ENCODE measurements around the gene TASP1. TPM values are rescaled to one million over a fixed set of nuclear protein-coding genes. Genes with fewer than 3 reads are reported as not detected.
"Not testable (repeated sequence)": the region's sequence is repeated elsewhere in the genome, so short reads cannot be mapped to it uniquely, and the experiment has no call there.

TASP1 gene
- total RNA-seq, 1 experiment from 2014 or later: 5.6 TPM

GRCh38 chr20:13401596-13401995 lies 237.1 kb downstream of the TASP1 start:
- DNase-seq (ENCODE audit: low read depth): peak; percentile 14

- no peak for DNase-seq (ENCODE audit: low read depth)
Observed at GRCh38 chr20:13400453-13400852, 238.3 kb downstream of the TASP1 start.

- peak; percentile 37 for DNase-seq (ENCODE audit: low read depth)
Observed at GRCh38 chr20:13397300-13397724, 241.4 kb downstream of the TASP1 start.

GRCh38 chr20:13396826-13397225 lies 241.9 kb downstream of the TASP1 start:
- no peak for DNase-seq (ENCODE audit: low read depth)

GRCh38 chr20:13396022-13396421 lies 242.7 kb downstream of the TASP1 start:
- peak; percentile 46 for DNase-seq (ENCODE audit: low read depth)

- no peak for DNase-seq (ENCODE audit: low read depth)
Observed at GRCh38 chr20:13395232-13395631, 243.5 kb downstream of the TASP1 start.

GRCh38 chr20:13392391-13392790 lies 246.3 kb downstream of the TASP1 start:
- no peak for DNase-seq (ENCODE audit: low read depth)

- DNase-seq (ENCODE audit: low read depth): no peak
Observed at GRCh38 chr20:13389115-13389514, 249.6 kb downstream of the TASP1 start.

GRCh38 chr20:13384132-13384531 lies 254.6 kb downstream of the TASP1 start:
- DNase-seq (ENCODE audit: low read depth): no peak

- no peak for DNase-seq (ENCODE audit: low read depth)
Observed at GRCh38 chr20:13382786-13383185, 255.9 kb downstream of the TASP1 start.

- DNase-seq (ENCODE audit: low read depth): not testable (repeated sequence)
Observed at GRCh38 chr20:13380497-13381229, 258.1 kb downstream of the TASP1 start.

- no peak for DNase-seq (ENCODE audit: low read depth)
Observed at GRCh38 chr20:13373400-13373799, 265.3 kb downstream of the TASP1 start.

- no peak for DNase-seq (ENCODE audit: low read depth)
Observed at GRCh38 chr20:13364278-13365170, 274.2 kb downstream of the TASP1 start.

GRCh38 chr20:13363473-13363872 lies 275.3 kb downstream of the TASP1 start:
- no peak for DNase-seq (ENCODE audit: low read depth)

- not testable (repeated sequence) for DNase-seq (ENCODE audit: low read depth)
Observed at GRCh38 chr20:13362165-13362564, 276.6 kb downstream of the TASP1 start.

- not testable (repeated sequence) for DNase-seq (ENCODE audit: low read depth)
Observed at GRCh38 chr20:13358936-13359335, 279.8 kb downstream of the TASP1 start.

GRCh38 chr20:13357782-13358181 lies 280.9 kb downstream of the TASP1 start:
- not testable (repeated sequence) for DNase-seq (ENCODE audit: low read depth)

- no peak for DNase-seq (ENCODE audit: low read depth)
Observed at GRCh38 chr20:13356591-13356990, 282.1 kb downstream of the TASP1 start.

GRCh38 chr20:13355941-13356486 lies 282.7 kb downstream of the TASP1 start:
- peak; percentile 36 for DNase-seq (ENCODE audit: low read depth)

- no peak for DNase-seq (ENCODE audit: low read depth)
Observed at GRCh38 chr20:13355411-13355810, 283.3 kb downstream of the TASP1 start.

GRCh38 chr20:13353261-13353945 lies 285.3 kb downstream of the TASP1 start:
- no peak for DNase-seq (ENCODE audit: low read depth)

- DNase-seq (ENCODE audit: low read depth): no peak
Observed at GRCh38 chr20:13349235-13349604, 289.5 kb downstream of the TASP1 start.

Data from LHCN-M2 (cell line).